Measurements from ENCODE around the gene PNRC1.

DNA sequence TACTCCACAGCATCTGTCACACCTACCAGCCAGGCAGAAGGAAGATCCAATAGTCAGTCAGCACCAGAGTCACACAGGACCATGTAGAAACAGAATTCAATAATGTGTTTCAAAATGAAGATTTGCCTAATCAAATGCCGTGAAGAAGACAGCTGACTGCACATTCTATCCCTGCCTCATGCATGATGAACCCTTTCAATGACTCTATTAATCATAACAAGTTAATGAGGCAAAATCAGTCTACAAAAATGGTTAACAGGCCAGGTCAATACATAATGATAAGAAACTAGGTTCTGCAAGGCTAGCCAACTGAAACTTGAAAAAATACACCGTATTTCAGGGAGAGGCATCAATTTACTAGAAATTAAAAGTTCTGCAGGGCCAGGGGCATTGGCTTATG is 6.7 kb upstream of the PNRC1 start:
- TF ChIP-seq EZH2phosphoT487 (IDR thresholded peaks at IDR 0.05; ENCODE audit: borderline replicate concordance, low read length): no peak
- TF ChIP-seq, protein P1, sequence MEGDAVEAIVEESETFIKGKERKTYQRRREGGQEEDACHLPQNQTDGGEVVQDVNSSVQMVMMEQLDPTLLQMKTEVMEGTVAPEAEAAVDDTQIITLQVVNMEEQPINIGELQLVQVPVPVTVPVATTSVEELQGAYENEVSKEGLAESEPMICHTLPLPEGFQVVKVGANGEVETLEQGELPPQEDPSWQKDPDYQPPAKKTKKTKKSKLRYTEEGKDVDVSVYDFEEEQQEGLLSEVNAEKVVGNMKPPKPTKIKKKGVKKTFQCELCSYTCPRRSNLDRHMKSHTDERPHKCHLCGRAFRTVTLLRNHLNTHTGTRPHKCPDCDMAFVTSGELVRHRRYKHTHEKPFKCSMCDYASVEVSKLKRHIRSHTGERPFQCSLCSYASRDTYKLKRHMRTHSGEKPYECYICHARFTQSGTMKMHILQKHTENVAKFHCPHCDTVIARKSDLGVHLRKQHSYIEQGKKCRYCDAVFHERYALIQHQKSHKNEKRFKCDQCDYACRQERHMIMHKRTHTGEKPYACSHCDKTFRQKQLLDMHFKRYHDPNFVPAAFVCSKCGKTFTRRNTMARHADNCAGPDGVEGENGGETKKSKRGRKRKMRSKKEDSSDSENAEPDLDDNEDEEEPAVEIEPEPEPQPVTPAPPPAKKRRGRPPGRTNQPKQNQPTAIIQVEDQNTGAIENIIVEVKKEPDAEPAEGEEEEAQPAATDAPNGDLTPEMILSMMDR (conservative IDR thresholded peaks at IDR 0.05; ENCODE audit: low read depth, low read length): no peak
- no peak for TF ChIP-seq EZH2 (IDR thresholded peaks at IDR 0.05; ENCODE audit: low read length, unreplicated experiment)

Data from PC-3 (cell line).